Spleen (tissue), 11 donors: ENCODE measurements around the gene LTBR. TPM values are rescaled to one million over a fixed set of nuclear protein-coding genes. Genes with fewer than 3 reads are reported as not detected.
A peak's percentile ranks its signal among the peaks of the same experiment; 100 is the strongest.

Source experiments
- DNase-seq: peaks from one replicate; pipeline ENCODE4 v3.0.0-alpha.2; 2020
- H3K27ac ChIP-seq, 8 donors: fragments of 200-600 bp; sonication (generic) in 7 of 8; 1 replicate in 4 of 8; 2 replicates in 4 of 8; pipeline versions ENCODE4 v1.5.0 to v1.8.0; 2016 to 2021; ENCODE audit warnings: inconsistent platforms in 4 of 8, mild to moderate bottlenecking in 4 of 8, moderate library complexity in 1 of 8
- H3K27me3 ChIP-seq, 7 donors: fragments of 200-600 bp; sonication (generic) in 6 of 7; replicated peaks in 1 of 7; 1 replicate in 4 of 7; 2 replicates in 3 of 7; pipeline versions ENCODE4 v1.5.0 to v1.8.0; 2016 to 2021; ENCODE audit warnings: inconsistent platforms in 3 of 7, mild to moderate bottlenecking in 1 of 7
- H3K36me3 ChIP-seq, 6 donors: fragments of 200-600 bp; sonication (generic) in 5 of 6; 1 replicate in 4 of 6; 2 replicates in 2 of 6; pipeline versions ENCODE4 v1.5.0 to v1.8.0; 2016 to 2021; ENCODE audit warnings: inconsistent platforms in 2 of 6
- H3K4me1 ChIP-seq, 6 donors: fragments of 200-600 bp; sonication (generic) in 5 of 6; 1 replicate in 3 of 6; 2 replicates in 3 of 6; pipeline versions ENCODE4 v1.5.0 to v1.8.0; 2016 to 2021; ENCODE audit warnings: inconsistent platforms in 3 of 6
- H3K4me3 ChIP-seq, 8 donors: fragments of 200-600 bp; sonication (generic) in 7 of 8; 1 replicate in 4 of 8; 2 replicates in 4 of 8; pipeline versions ENCODE4 v1.5.0 to v1.8.0; 2016 to 2021; ENCODE audit warnings: inconsistent platforms in 4 of 8, mild to moderate bottlenecking in 4 of 8, moderate library complexity in 2 of 8
- H3K9me3 ChIP-seq, 8 donors: fragments of 200-600 bp; sonication (generic) in 7 of 8; 1 replicate in 4 of 8; 2 replicates in 4 of 8; pipeline versions ENCODE4 v1.5.0 to v1.8.0; 2016 to 2021; ENCODE audit warnings: inconsistent platforms in 4 of 8
- CTCF ChIP-seq, 11 experiments: fragments of 200-600 bp in 7 of 11; fragments of 450-650 bp in 4 of 11; sonication (generic) in 4 of 11; IDR thresholded peaks in 8 of 11; conservative IDR thresholded peaks in 3 of 11; 1 replicate in 7 of 11; 2 replicates in 4 of 11; pipeline versions ENCODE4 v1.4.0 to v1.8.0; 2016 to 2021; ENCODE audit warnings: antibody characterized with exemption in 11 of 11, inconsistent platforms in 4 of 11, mild to moderate bottlenecking in 1 of 11
- POLR2A ChIP-seq, 3 donors: fragments of 450-650 bp; IDR thresholded peaks; one replicate each; pipeline ENCODE4 v1.5.1; 2017; ENCODE audit warnings: antibody characterized with exemption in 3 of 3, mild to moderate bottlenecking in 1 of 3
- POLR2AphosphoS5 ChIP-seq, 3 donors: sonication (generic); formaldehyde crosslinking; IDR thresholded peaks; one replicate each; pipeline ENCODE4 v1.5.1; 2017; ENCODE audit warnings: antibody characterized with exemption in 3 of 3
- WGBS, 5 donors: extraction: QIAGEN DNeasy Blood & Tissue Kit in 3 of 5; methylation state at CpG; one replicate each; pipeline versions ENCODE4 v1.1.5 to v1.1.7; 2013 to 2018; 5-methylcytosine and 5-hydroxymethylcytosine counted together
- intact Hi-C: fragments of 100-400 bp; cut with DNase I; formaldehyde crosslinking; loops from one replicate; pipeline ENCODE4 v1.15.0; 2023; ENCODE audit warnings: low total_unique reads
- polyA plus RNA-seq, 3 donors: library from polyadenylated mRNA; stranded (reverse); fragments of 200-250 nt; gene quantifications; one replicate each; pipeline ENCODE4 v1.2.1, GENCODE V29; 2013
- total RNA-seq, 7 donors: library from RNA; depleted of rRNA in 3 of 7; stranded (reverse); fragments of >200 nt in 3 of 7; fragmentation: NEBNext Ultra II Directional in 4 of 7; extraction: Animal tissue kit (Norgen Biotek cat#: 25700) in 4 of 7; gene quantifications; one replicate each; pipeline versions ENCODE4 v1.1.0 to v1.2.1, GENCODE V29; 2016 to 2021
- donor health status: healthy with polysubstance abuse.
- donor health status: DM: no; HTN: no; CAD: no; lungs with moderate emphysema.
- donor health status: DM: no; HTN: no; CAD: no.
- donor health status: Bipolar disorder and iron deficiency.
- donor health status: healthy.
- donor health status: DM: no; HTN: no; CAD: no.
- donor health status: DM: yes; HTN: yes; CAD: no.

The LTBR gene
- total and polyA plus RNA-seq, 10 donors = 14.4 to 155 (median 85.5) TPM

GRCh38 chr12:6390084-6390799 is 6.3 kb downstream of the LTBR start:
- intact Hi-C loops = no loop called here
- H3K27ac ChIP-seq = peak overlapping the region in 1 of 8 donors; percentile 23
- TF ChIP-seq POLR2AphosphoS5 (IDR thresholded peaks at IDR 0.05) (no peak), CTCF (IDR thresholded peaks at IDR 0.05 in 8 of 11, conservative IDR thresholded peaks at IDR 0.05 in 3 of 11) (no peak), POLR2A (IDR thresholded peaks at IDR 0.05) (no peak)

GRCh38 chr12:6391013-6391412 is 7.1 kb downstream of the LTBR start:
- no peak overlapping the region for H3K27ac ChIP-seq
- WGBS, 5 donors = 76 to 90% (median 88%) methylated on average over 11 to 17 of the region's 17 CpGs
- H3K36me3 ChIP-seq = peaks cover 0 to 67% (median 18%) of the 10 kb centered on the region in 6 donors
- no peaks in the 10 kb centered on the region for H3K27me3 ChIP-seq
- H3K4me3 ChIP-seq = no peak overlapping the region
- H3K4me1 ChIP-seq = peaks cover 0 to 72% (median 21%) of the 10 kb centered on the region in 6 donors
- intact Hi-C loops = no loop called here
- DNase-seq = no peak
- TF ChIP-seq POLR2A (IDR thresholded peaks at IDR 0.05) (no peak), POLR2AphosphoS5 (IDR thresholded peaks at IDR 0.05) (peak in 1 of 3 donors; percentile 76)
- H3K9me3 ChIP-seq = no peaks in the 10 kb centered on the region

More at GRCh38 chr12:6390084-6390799, 6.3 kb downstream of the LTBR start:
- Histone ChIP-seq H3K27me3 (no peaks in the 10 kb centered on the region), H3K4me1 (peaks cover 0 to 75% (median 23%) of the 10 kb centered on the region in 6 donors), H3K36me3 (peaks cover 0 to 70% (median 18%) of the 10 kb centered on the region in 6 donors), H3K4me3 (no peak overlapping the region), H3K9me3 (no peaks in the 10 kb centered on the region)
- WGBS, 5 donors = 81 to 88% (median 88%) methylated on average over 12 to 15 of the region's 15 CpGs
- no peak for DNase-seq

- no peak overlapping the region for H3K4me3 ChIP-seq
- no peaks in the 10 kb centered on the region for H3K27me3 ChIP-seq
- intact Hi-C loops = no loop called here
- no peak for DNase-seq
- no peak for TF ChIP-seq CTCF (IDR thresholded peaks at IDR 0.05 in 8 of 11, conservative IDR thresholded peaks at IDR 0.05 in 3 of 11)
- no peak for TF ChIP-seq POLR2A (IDR thresholded peaks at IDR 0.05)
- TF ChIP-seq POLR2AphosphoS5 (IDR thresholded peaks at IDR 0.05) = no peak
- peaks cover 0 to 59% (median 16%) of the 10 kb centered on the region in 6 donors for H3K4me1 ChIP-seq
- peak overlapping the region in 2 of 8 donors; percentile 18 to 53 for H3K27ac ChIP-seq
- H3K9me3 ChIP-seq = no peaks in the 10 kb centered on the region
- WGBS, 5 donors = 42 to 66% (median 58%) methylated on average over 6 of the region's 6 CpGs
- peaks cover 0 to 52% (median 18%) of the 10 kb centered on the region in 6 donors for H3K36me3 ChIP-seq
Observed at GRCh38 chr12:6392504-6392903, 8.5 kb downstream of the LTBR start.

GRCh38 chr12:6393109-6393508 is 9.1 kb downstream of the LTBR start:
- Histone ChIP-seq H3K27me3 (no peaks in the 10 kb centered on the region), H3K9me3 (no peaks in the 10 kb centered on the region), H3K27ac (peak overlapping the region in 2 of 8 donors; percentile 1 to 46), H3K36me3 (peaks cover 0 to 46% (median 16%) of the 10 kb centered on the region in 6 donors), H3K4me3 (no peak overlapping the region), H3K4me1 (peaks cover 0 to 53% (median 16%) of the 10 kb centered on the region in 6 donors)
- WGBS, 5 donors = 80 to 93% (median 87%) methylated on average over 7 of the region's 7 CpGs
- no peak for TF ChIP-seq POLR2AphosphoS5 (IDR thresholded peaks at IDR 0.05)
- no peak for TF ChIP-seq POLR2A (IDR thresholded peaks at IDR 0.05)
- no peak for TF ChIP-seq CTCF (IDR thresholded peaks at IDR 0.05 in 8 of 11, conservative IDR thresholded peaks at IDR 0.05 in 3 of 11)
- no peak for DNase-seq
- intact Hi-C loops = no loop called here
